ENCODE results near the gene FGF2.
"Not testable (repeated sequence)": the region's sequence is repeated elsewhere in the genome, so short reads cannot be mapped to it uniquely, and the experiment has no call there.

FGF2 gene

GRCh38 chr4:122812823-122813222, 13.8 kb upstream of the FGF2 start:
- H3K36me3 ChIP-seq (replicated peaks in 1 of 2; ENCODE audit: control insufficient read depth in 2 of 2, insufficient read depth in 2 of 2, low read length in 2 of 2); H4K91ac ChIP-seq (ENCODE audit: low read depth, low read length, poor library complexity); H3K4me3 ChIP-seq (ENCODE audit: low read length in 2 of 2); H2BK12ac ChIP-seq (ENCODE audit: low read length); H3K4me1 ChIP-seq (ENCODE audit: control insufficient read depth in 2 of 2, insufficient read depth in 1 of 2, low read depth in 1 of 2, low read length in 2 of 2); H3K18ac ChIP-seq (ENCODE audit: low read length); H3K4ac ChIP-seq (ENCODE audit: low read length); H2AK5ac ChIP-seq (ENCODE audit: low read depth, low read length); H4K8ac ChIP-seq (ENCODE audit: low read depth, low read length); H3K27me3 ChIP-seq (ENCODE audit: control insufficient read depth in 3 of 3, insufficient read depth in 3 of 3, low read depth in 1 of 3, low read length in 3 of 3); H2BK120ac ChIP-seq (ENCODE audit: low read depth, low read length); H3K23ac ChIP-seq (ENCODE audit: low read depth, low read length, poor library complexity); H3K9me3 ChIP-seq (replicated peaks in 1 of 2; ENCODE audit: control insufficient read depth in 2 of 2, insufficient read depth in 1 of 2, low read depth in 1 of 2, low read length in 2 of 2); H3K9ac ChIP-seq (ENCODE audit: low read depth, low read length, poor library complexity); H2AFZ ChIP-seq (ENCODE audit: low read length); H2BK5ac ChIP-seq (ENCODE audit: low read length); H3K14ac ChIP-seq (ENCODE audit: low read length); H3K4me2 ChIP-seq (ENCODE audit: insufficient read depth, low read length, poor library complexity, severe bottlenecking); H2BK15ac ChIP-seq (ENCODE audit: low read length); DNase-seq (ENCODE audit: low spot score); H3K27ac ChIP-seq (replicated peaks; ENCODE audit: low read length); H3K79me1 ChIP-seq (ENCODE audit: low read depth, low read length): not testable (repeated sequence)
- no CpG with 5 or more reads among the region's 3 CpGs for WGBS, 2 donors (ENCODE audit: extremely low coverage in 2 of 2, insufficient read length in 2 of 2, insufficient replicate concordance in 1 of 2)

GRCh38 chr4:122814426-122814825, 12.2 kb upstream of the FGF2 start:
- Histone ChIP-seq H3K27ac (replicated peaks; ENCODE audit: low read length) (no peak overlapping the region), H2AFZ (ENCODE audit: low read length) (no peak overlapping the region), H4K8ac (ENCODE audit: low read depth, low read length) (no peak overlapping the region), H3K4ac (ENCODE audit: low read length) (no peak overlapping the region), H4K91ac (ENCODE audit: low read depth, low read length, poor library complexity) (no peak overlapping the region), H3K27me3 (ENCODE audit: control insufficient read depth in 3 of 3, insufficient read depth in 3 of 3, low read depth in 1 of 3, low read length in 3 of 3) (no peaks in the 10 kb centered on the region), H2BK5ac (ENCODE audit: low read length) (no peak overlapping the region), H2BK12ac (ENCODE audit: low read length) (no peak overlapping the region), H3K18ac (ENCODE audit: low read length) (no peak overlapping the region), H3K4me1 (ENCODE audit: control insufficient read depth in 2 of 2, insufficient read depth in 1 of 2, low read depth in 1 of 2, low read length in 2 of 2) (no peaks in the 10 kb centered on the region), H3K79me1 (ENCODE audit: low read depth, low read length) (no peaks in the 10 kb centered on the region), H2BK120ac (ENCODE audit: low read depth, low read length) (no peak overlapping the region), H2BK15ac (ENCODE audit: low read length) (no peak overlapping the region), H3K9ac (ENCODE audit: low read depth, low read length, poor library complexity) (no peak overlapping the region), H3K14ac (ENCODE audit: low read length) (no peak overlapping the region), H3K23ac (ENCODE audit: low read depth, low read length, poor library complexity) (no peak overlapping the region), H2AK5ac (ENCODE audit: low read depth, low read length) (no peak overlapping the region), H3K4me3 (ENCODE audit: low read length in 2 of 2) (no peak overlapping the region), H3K36me3 (replicated peaks in 1 of 2; ENCODE audit: control insufficient read depth in 2 of 2, insufficient read depth in 2 of 2, low read length in 2 of 2) (no peaks in the 10 kb centered on the region), H3K9me3 (replicated peaks in 1 of 2; ENCODE audit: control insufficient read depth in 2 of 2, insufficient read depth in 1 of 2, low read depth in 1 of 2, low read length in 2 of 2) (no peaks in the 10 kb centered on the region), H3K4me2 (ENCODE audit: insufficient read depth, low read length, poor library complexity, severe bottlenecking) (no peak overlapping the region)
- WGBS, 2 donors (ENCODE audit: extremely low coverage in 2 of 2, insufficient read length in 2 of 2, insufficient replicate concordance in 1 of 2), result no CpG with 5 or more reads among the region's 2 CpGs
- no peak for DNase-seq (ENCODE audit: low spot score)

GRCh38 chr4:122815248-122815647, 11.4 kb upstream of the FGF2 start:
- Histone ChIP-seq H3K4me1 (ENCODE audit: control insufficient read depth in 2 of 2, insufficient read depth in 1 of 2, low read depth in 1 of 2, low read length in 2 of 2) (no peaks in the 10 kb centered on the region), H4K91ac (ENCODE audit: low read depth, low read length, poor library complexity) (no peak overlapping the region), H3K36me3 (replicated peaks in 1 of 2; ENCODE audit: control insufficient read depth in 2 of 2, insufficient read depth in 2 of 2, low read length in 2 of 2) (no peaks in the 10 kb centered on the region), H2AK5ac (ENCODE audit: low read depth, low read length) (no peak overlapping the region), H3K4me2 (ENCODE audit: insufficient read depth, low read length, poor library complexity, severe bottlenecking) (no peak overlapping the region), H3K4me3 (ENCODE audit: low read length in 2 of 2) (no peak overlapping the region), H2AFZ (ENCODE audit: low read length) (no peak overlapping the region), H2BK12ac (ENCODE audit: low read length) (no peak overlapping the region), H2BK5ac (ENCODE audit: low read length) (no peak overlapping the region), H3K14ac (ENCODE audit: low read length) (no peak overlapping the region), H3K9me3 (replicated peaks in 1 of 2; ENCODE audit: control insufficient read depth in 2 of 2, insufficient read depth in 1 of 2, low read depth in 1 of 2, low read length in 2 of 2) (no peaks in the 10 kb centered on the region), H2BK15ac (ENCODE audit: low read length) (no peak overlapping the region), H3K23ac (ENCODE audit: low read depth, low read length, poor library complexity) (no peak overlapping the region), H3K27ac (replicated peaks; ENCODE audit: low read length) (no peak overlapping the region), H3K79me1 (ENCODE audit: low read depth, low read length) (no peaks in the 10 kb centered on the region), H2BK120ac (ENCODE audit: low read depth, low read length) (no peak overlapping the region), H3K18ac (ENCODE audit: low read length) (no peak overlapping the region), H3K9ac (ENCODE audit: low read depth, low read length, poor library complexity) (no peak overlapping the region), H3K4ac (ENCODE audit: low read length) (no peak overlapping the region), H4K8ac (ENCODE audit: low read depth, low read length) (no peak overlapping the region), H3K27me3 (ENCODE audit: control insufficient read depth in 3 of 3, insufficient read depth in 3 of 3, low read depth in 1 of 3, low read length in 3 of 3) (no peaks in the 10 kb centered on the region)
- DNase-seq (ENCODE audit: low spot score), result no peak
- no CpG with 5 or more reads among the region's 6 CpGs for WGBS, 2 donors (ENCODE audit: extremely low coverage in 2 of 2, insufficient read length in 2 of 2, insufficient replicate concordance in 1 of 2)

- H3K4ac ChIP-seq (ENCODE audit: low read length), result no peak overlapping the region
- no CpG with 5 or more reads among the region's 4 CpGs for WGBS, 2 donors (ENCODE audit: extremely low coverage in 2 of 2, insufficient read length in 2 of 2, insufficient replicate concordance in 1 of 2)
- H3K79me1 ChIP-seq (ENCODE audit: low read depth, low read length), result no peaks in the 10 kb centered on the region
- H3K14ac ChIP-seq (ENCODE audit: low read length), result no peak overlapping the region
- H3K23ac ChIP-seq (ENCODE audit: low read depth, low read length, poor library complexity), result no peak overlapping the region
- no peaks in the 10 kb centered on the region for H3K4me1 ChIP-seq (ENCODE audit: control insufficient read depth in 2 of 2, insufficient read depth in 1 of 2, low read depth in 1 of 2, low read length in 2 of 2)
- H3K27ac ChIP-seq (replicated peaks; ENCODE audit: low read length), result no peak overlapping the region
- no peak for DNase-seq (ENCODE audit: low spot score)
- no peak overlapping the region for H2BK5ac ChIP-seq (ENCODE audit: low read length)
- H3K9ac ChIP-seq (ENCODE audit: low read depth, low read length, poor library complexity), result no peak overlapping the region
- no peak overlapping the region for H3K4me2 ChIP-seq (ENCODE audit: insufficient read depth, low read length, poor library complexity, severe bottlenecking)
- no peak overlapping the region for H4K8ac ChIP-seq (ENCODE audit: low read depth, low read length)
- H2AK5ac ChIP-seq (ENCODE audit: low read depth, low read length), result no peak overlapping the region
- no peaks in the 10 kb centered on the region for H3K9me3 ChIP-seq (replicated peaks in 1 of 2; ENCODE audit: control insufficient read depth in 2 of 2, insufficient read depth in 1 of 2, low read depth in 1 of 2, low read length in 2 of 2)
- no peak overlapping the region for H2AFZ ChIP-seq (ENCODE audit: low read length)
- no peak overlapping the region for H3K4me3 ChIP-seq (ENCODE audit: low read length in 2 of 2)
- no peak overlapping the region for H2BK15ac ChIP-seq (ENCODE audit: low read length)
- no peaks in the 10 kb centered on the region for H3K27me3 ChIP-seq (ENCODE audit: control insufficient read depth in 3 of 3, insufficient read depth in 3 of 3, low read depth in 1 of 3, low read length in 3 of 3)
- no peak overlapping the region for H2BK12ac ChIP-seq (ENCODE audit: low read length)
- H4K91ac ChIP-seq (ENCODE audit: low read depth, low read length, poor library complexity), result no peak overlapping the region
- no peaks in the 10 kb centered on the region for H3K36me3 ChIP-seq (replicated peaks in 1 of 2; ENCODE audit: control insufficient read depth in 2 of 2, insufficient read depth in 2 of 2, low read length in 2 of 2)
- H3K18ac ChIP-seq (ENCODE audit: low read length), result no peak overlapping the region
- H2BK120ac ChIP-seq (ENCODE audit: low read depth, low read length), result no peak overlapping the region
These were observed 10.2 kb upstream of the FGF2 start for GRCh38 chr4:122816476-122816875.
